Measurements from ENCODE around the gene WNT5A. TPM values are rescaled to one million over a fixed set of nuclear protein-coding genes. Genes with fewer than 3 reads are reported as not detected.

The WNT5A gene
- total and polyA plus RNA-seq, 2 donors (not counting 3 experiments of a cell fraction or from before 2014, with no cell fraction given), result 0.08 to 0.33 TPM

- no TSS peak for BruUV-seq (replicated peaks)
- H4K20me1 ChIP-seq (replicated peaks; ENCODE audit: control insufficient read depth, extremely low read depth, insufficient read depth, low read length), result no peaks in the 10 kb centered on the region
- no peak overlapping the region for H2AFZ ChIP-seq (ENCODE audit: low read depth, low read length)
- H3K4me1 ChIP-seq (ENCODE audit: control insufficient read depth, extremely low read depth, insufficient read depth, low read length), result no peaks in the 10 kb centered on the region
- no peaks in the 10 kb centered on the region for H3K79me2 ChIP-seq (ENCODE audit: control insufficient read depth, insufficient read depth, low read length)
- no peak overlapping the region for H3K27ac ChIP-seq (ENCODE audit: insufficient read depth, low read depth, low read length)
- DNase-seq (ENCODE audit: low read depth, low spot score), result no peak
- no peak overlapping the region for H3K4me3 ChIP-seq (replicated peaks in 1 of 3; ENCODE audit: insufficient read depth in 1 of 3, low read depth in 1 of 3, low read length in 3 of 3)
- TF ChIP-seq POLR2AphosphoS5 (IDR thresholded peaks at IDR 0.05; ENCODE audit: insufficient read depth, low read depth, low read length), result no peak
- no peak for TF ChIP-seq MYC (IDR thresholded peaks at IDR 0.05; ENCODE audit: low read depth, low read length)
- no peak for TF ChIP-seq EZH2 (IDR thresholded peaks at IDR 0.05; ENCODE audit: borderline replicate concordance, low read depth, low read length, severe bottlenecking)
- no peak for TF ChIP-seq CTCF (IDR thresholded peaks at IDR 0.05; ENCODE audit: extremely low read depth in 1 of 2, insufficient read depth in 1 of 2, low read depth in 1 of 2, low read length in 2 of 2)
- TF ChIP-seq MAX (IDR thresholded peaks at IDR 0.05; ENCODE audit: insufficient read depth, insufficient read length), result no peak
- no peak for TF ChIP-seq JUN (IDR thresholded peaks at IDR 0.05; ENCODE audit: borderline replicate concordance, insufficient read depth, insufficient read length, low read depth)
- TF ChIP-seq FOS (IDR thresholded peaks at IDR 0.05; ENCODE audit: borderline replicate concordance, insufficient read depth, low read length), result no peak
- no peak for TF ChIP-seq GATA2 (IDR thresholded peaks at IDR 0.05; ENCODE audit: insufficient read depth, insufficient read length, low read depth, low read length)
- no peak for TF ChIP-seq POLR2A (IDR thresholded peaks at IDR 0.05; ENCODE audit: low read depth, low read length)
- dilution Hi-C loops (cut with MboI; ENCODE audit: extremely low pct_ligation_motif_present, low sequenced_read_pairs) (no loop called here), intact Hi-C loops (cut with micrococcal nuclease) (no loop called here)
- H3K36me3 ChIP-seq (ENCODE audit: control insufficient read depth in 2 of 2, extremely low read depth in 1 of 2, insufficient read depth in 2 of 2, low read length in 2 of 2), result no peaks in the 10 kb centered on the region
- no peaks in the 10 kb centered on the region for H3K27me3 ChIP-seq (ENCODE audit: control insufficient read depth in 2 of 2, insufficient read depth in 2 of 2, low read length in 2 of 2)
- H3K4me2 ChIP-seq (ENCODE audit: insufficient read depth, low read length), result no peak overlapping the region
- no peaks in the 10 kb centered on the region for H3K9me1 ChIP-seq (replicated peaks; ENCODE audit: control insufficient read depth, extremely low read depth, insufficient read depth, low read length)
- ChIA-PET CTCF (interaction anchor here (1.5 kb wide), 1 partner anchor 10 kb away, joined by 3 read pairs; no protein-coding TSS in a partner anchor), POLR2A (no interaction called here)
- no peaks in the 10 kb centered on the region for H3K9me3 ChIP-seq (replicated peaks; ENCODE audit: control insufficient read depth, insufficient read depth, low read length)
- no peak overlapping the region for H3K9ac ChIP-seq (replicated peaks; ENCODE audit: extremely low read depth, insufficient read depth, low read length)
- no peak for FAIRE-seq
These were observed 44.2 kb upstream of the WNT5A start for GRCh38 chr3:55531321-55531720.

All from endothelial cell of umbilical vein (primary cell).